CD4-positive, alpha-beta T cell treated with Interleukin-12 subunit alpha and Interleukin-12 subunit beta, for 1 hour (primary cell): ENCODE data around the gene OR52H1.
"Not testable (repeated sequence)": the region's sequence is repeated elsewhere in the genome, so short reads cannot be mapped to it uniquely, and the experiment has no call there.

Source experiments
- DNase-seq: peaks from one replicate; pipeline ENCODE4 v3.0.0-alpha.2; 2020

OR52H1 gene

DNA sequence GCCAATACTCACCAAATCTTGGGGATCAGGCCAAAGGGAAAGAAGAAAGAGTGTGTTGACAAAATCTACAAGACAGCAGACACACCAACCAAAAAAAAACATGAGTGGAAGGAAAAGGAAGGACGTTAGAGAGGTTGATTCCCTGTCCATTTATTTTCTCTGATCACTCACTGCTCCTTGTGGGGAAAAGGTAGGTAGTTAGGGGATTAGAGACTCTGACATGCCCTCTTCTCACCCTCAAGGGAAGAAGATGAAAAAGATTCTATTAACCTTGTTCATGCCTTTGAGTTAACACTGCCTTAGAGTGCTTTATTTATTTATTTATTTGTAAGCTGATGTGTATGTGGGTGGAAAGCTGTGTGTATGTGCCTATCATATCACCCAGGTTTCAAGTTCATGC lies at the start of gene OR52H1:
TSS of gene OR52H1 (minus strand) at position 101 of the 400 bp plus-strand sequence. CDS start 3,035 bp downstream, outside the sequence.
- DNase-seq = no peak

GRCh38 chr11:5597953-5598352 lies 49.6 kb upstream of the OR52H1 start:
- DNase-seq = no peak

DNA sequence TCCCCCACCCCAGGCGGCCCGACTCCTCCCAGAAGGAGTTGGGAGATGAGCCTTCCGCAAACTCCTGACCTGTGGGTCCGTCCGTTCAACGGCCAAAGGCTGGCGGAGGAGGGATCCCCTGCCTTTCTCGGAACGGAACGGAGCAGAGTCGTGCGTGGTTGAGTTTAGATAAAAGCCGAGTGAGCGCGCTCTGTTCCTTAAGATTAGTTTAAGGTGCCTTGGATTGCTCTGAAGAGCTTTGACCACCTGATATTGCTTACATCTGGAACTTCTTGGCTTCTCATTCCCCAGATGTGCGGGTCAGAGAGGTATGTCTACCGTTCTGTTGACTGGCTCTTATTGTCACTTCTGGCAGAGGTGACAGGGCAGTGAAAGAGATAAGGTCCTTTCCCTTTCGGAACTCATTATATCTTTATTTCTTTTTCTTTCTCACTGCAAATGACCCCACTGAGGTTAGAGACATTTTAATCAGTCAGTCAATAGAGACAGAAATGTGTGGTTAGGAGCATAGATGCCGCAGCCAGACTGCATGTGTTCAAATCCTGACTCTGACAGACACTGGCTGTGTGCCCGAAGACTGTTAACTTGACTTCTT lies 48.4 kb upstream of the OR52H1 start, which contains the start of gene TRIM6:
TSS of gene TRIM6 (plus strand) at position 31 of the 595 bp plus-strand sequence. CDS start at position 292, 261 bp downstream.
- no peak for DNase-seq

GRCh38 chr11:5593146-5593545 lies 44.8 kb upstream of the OR52H1 start:
- DNase-seq = no peak

GRCh38 chr11:5592615-5593014 lies 44.3 kb upstream of the OR52H1 start:
- DNase-seq = no peak

- no peak for DNase-seq
Observed at GRCh38 chr11:5591613-5592012, 43.3 kb upstream of the OR52H1 start.

- DNase-seq = not testable (repeated sequence)
Observed at GRCh38 chr11:5589906-5590305, 41.6 kb upstream of the OR52H1 start.

GRCh38 chr11:5584458-5584857 lies 36.1 kb upstream of the OR52H1 start:
- DNase-seq = not testable (repeated sequence)

DNA sequence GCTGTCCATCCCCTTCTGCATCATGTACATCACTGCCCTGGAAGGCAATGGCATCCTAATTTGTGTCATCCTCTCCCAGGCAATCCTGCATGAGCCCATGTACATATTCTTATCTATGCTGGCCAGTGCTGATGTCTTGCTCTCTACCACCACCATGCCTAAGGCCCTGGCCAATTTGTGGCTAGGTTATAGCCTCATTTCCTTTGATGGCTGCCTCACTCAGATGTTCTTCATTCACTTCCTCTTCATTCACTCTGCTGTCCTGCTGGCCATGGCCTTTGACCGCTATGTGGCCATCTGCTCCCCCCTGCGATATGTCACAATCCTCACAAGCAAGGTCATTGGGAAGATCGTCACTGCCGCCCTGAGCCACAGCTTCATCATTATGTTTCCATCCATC lies 32.7 kb upstream of the OR52H1 start:
- no peak for DNase-seq

DNA sequence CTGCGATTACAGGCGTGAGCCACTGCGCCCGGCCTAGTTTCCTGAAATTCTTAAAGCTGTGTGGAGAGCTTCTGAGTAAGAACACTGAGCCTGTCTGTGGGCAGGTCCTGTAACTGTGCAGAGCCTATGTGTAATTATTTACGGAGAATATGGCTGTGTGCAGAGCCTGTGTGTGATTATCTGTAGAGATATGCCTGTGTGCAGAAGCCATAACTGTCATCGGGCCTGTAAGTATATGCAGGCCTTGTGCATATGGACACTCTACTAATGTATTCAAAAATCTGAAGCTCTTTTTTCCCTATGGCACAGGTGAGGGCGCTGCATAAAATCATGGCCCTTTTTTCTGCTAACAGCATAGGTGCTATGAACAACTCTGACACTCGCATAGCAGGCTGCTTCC lies 32.2 kb upstream of the OR52H1 start, which contains the start of gene OR52B6:
TSS of gene OR52B6 (plus strand) at position 301 of the 400 bp plus-strand sequence. CDS start at position 301, 0 bp downstream.
- no peak for DNase-seq

- no peak for DNase-seq
Observed at GRCh38 chr11:5577101-5577500, 28.8 kb upstream of the OR52H1 start.

- DNase-seq = no peak
Observed at GRCh38 chr11:5575152-5575551, 26.8 kb upstream of the OR52H1 start.

- DNase-seq = no peak
Observed at GRCh38 chr11:5574654-5575053, 26.3 kb upstream of the OR52H1 start.

DNA sequence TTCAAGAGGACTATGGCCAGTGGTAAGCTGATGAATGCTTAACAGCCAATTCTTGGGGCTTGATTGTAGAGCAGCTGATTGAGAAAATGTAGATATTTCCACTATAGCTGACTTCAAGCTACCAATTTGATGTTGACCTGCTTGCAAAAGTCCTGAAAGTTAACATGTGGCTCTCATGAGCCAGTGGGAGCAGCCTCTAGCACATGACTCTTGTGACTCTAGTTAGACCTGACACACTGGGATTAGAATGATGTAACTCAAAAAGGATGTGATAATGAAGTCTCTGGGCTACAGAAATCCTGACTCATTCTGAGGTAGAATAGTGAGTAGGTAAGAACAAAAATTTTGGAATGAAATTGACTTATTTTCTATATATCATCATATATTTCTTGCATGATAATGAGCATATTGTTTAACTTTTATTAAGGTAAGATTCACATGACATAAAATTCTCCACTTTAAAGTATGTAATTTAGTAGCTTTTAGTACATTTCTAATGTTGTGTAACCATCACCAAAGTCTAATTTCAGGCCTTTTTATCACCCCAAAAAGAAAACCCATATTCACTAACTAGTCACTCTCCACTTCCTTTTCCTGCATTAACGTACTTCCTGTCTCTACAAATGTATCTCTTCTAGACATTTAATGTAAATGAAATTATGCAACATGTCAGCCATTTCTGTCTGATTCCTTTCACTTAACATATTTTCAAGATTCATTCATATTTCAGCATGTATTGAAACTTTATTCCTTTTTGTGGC lies 16.1 kb upstream of the OR52H1 start:
- no peak for DNase-seq

DNA sequence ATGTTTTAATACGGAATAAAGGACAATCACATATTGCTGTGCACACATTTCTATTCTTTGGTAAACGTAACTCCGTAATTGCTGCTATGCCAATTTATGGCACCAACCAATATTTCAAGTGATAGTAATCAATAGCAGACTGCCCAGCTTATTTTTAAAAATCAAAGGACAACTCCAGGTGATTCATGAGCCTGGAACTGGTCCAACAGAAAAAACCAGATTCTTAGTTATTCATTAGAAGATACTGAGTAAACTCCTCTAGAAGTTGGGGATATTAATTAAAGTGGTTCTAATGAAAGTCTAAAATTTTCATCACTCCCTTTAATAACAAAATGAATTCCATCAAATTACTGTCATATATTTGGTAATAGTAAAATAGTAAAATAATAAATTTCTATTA lies 9.4 kb upstream of the OR52H1 start:
- DNase-seq = no peak

- DNase-seq = no peak
Observed at GRCh38 chr11:5556596-5557188, 8.4 kb upstream of the OR52H1 start.

- no peak for DNase-seq
Observed at GRCh38 chr11:5553343-5553742, 5.0 kb upstream of the OR52H1 start.

DNA sequence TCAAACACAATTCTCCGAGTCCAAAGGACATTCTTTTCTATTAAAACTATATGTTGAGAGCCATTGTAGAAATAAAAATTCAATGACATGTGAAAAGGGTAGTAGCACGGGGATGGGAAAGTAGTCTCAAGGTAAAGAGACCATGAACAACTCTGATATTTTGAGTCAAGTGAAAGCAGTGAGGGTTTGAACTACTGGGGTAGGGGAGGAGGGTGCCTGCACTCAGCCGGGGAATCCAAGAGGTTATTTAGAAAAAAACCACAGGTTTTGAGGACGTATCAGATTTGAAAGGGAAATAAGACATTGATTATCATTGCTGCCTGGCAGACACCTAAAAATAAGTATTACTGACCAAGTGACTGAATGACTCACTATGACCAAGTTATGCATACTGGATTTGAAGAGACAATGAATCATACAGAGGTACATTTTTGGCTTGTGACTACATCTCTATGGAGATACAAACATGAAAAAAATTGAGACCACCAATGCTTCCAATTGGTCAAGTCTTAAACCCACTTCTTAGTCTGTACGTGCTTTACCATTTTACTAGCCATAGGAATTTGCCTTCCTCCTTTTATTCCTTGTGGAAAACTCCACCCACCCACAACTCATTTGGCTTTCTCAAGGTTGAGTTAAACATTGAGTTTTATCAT lies 2.2 kb upstream of the OR52H1 start:
- no peak for DNase-seq

- no peak for DNase-seq
Observed at GRCh38 chr11:5547982-5548381, 358 bp downstream of the OR52H1 start.

GRCh38 chr11:5546457-5546856 lies 1.9 kb downstream of the OR52H1 start:
- DNase-seq = no peak

DNA sequence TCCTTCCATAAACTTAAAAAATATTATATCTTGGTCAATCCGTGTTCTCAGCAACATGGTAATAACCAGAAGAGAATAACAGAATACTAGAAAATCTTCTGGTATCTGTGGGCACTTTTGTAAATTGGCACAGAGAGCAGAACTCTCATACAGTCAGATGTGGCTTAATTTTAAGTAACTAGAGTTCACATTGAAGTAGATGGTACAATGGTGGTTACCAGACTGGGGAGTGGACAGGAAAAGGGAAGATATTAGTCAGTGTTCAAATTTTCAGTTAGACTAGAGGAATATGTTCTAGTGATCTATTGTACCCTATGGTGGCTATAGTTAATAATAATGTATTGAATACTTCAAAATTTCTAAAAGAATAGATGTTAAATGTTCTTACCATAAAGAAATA lies 6.9 kb downstream of the OR52H1 start:
- no peak for DNase-seq

DNA sequence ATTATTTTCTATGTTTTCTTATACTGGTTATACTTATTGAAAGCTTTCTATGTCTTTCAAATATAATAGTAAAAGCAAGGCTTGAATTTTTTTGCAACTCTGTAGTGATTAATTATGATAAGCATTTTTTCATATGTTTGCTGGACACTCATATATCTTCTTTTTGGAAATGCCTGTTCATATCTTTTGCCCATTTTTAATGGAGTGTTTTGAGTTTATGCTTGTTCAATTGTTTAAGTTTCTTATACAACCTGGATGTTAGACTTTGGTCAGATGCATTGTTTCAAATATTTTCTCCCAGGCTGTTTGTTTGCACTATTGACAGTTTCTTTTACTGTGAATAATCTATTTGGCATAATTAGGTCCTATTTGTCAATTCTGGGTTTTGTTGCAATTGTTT lies 11.9 kb downstream of the OR52H1 start:
- DNase-seq = no peak

DNA sequence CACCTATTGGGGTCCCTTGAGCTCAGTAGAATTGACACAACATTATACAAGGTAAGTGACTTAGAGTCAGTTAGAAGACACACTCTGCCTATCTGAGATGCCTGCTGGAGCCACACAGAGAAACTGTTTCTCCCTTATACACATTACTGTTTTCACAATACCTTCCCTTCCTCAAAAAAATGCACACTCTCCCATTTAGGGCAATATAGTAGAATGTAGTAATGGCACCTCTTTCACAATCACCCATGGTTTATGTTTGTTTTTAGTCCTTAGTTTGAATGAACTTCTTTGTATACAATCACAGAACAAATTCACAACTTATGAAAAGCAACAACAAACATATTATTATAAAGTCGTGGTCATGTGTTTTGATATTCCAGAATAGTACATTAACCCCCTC lies 14.3 kb downstream of the OR52H1 start:
- DNase-seq = no peak
